AG08396 (cell line): ENCODE results near the gene TMEM217.
"Not testable (repeated sequence)": the region's sequence is repeated elsewhere in the genome, so short reads cannot be mapped to it uniquely, and the experiment has no call there.

Experiments
- DNase-seq: peaks from one replicate; pipeline ENCODE4 v3.0.0; 2012; ENCODE audit warnings: low spot score, mixed read lengths

TMEM217 gene

DNA sequence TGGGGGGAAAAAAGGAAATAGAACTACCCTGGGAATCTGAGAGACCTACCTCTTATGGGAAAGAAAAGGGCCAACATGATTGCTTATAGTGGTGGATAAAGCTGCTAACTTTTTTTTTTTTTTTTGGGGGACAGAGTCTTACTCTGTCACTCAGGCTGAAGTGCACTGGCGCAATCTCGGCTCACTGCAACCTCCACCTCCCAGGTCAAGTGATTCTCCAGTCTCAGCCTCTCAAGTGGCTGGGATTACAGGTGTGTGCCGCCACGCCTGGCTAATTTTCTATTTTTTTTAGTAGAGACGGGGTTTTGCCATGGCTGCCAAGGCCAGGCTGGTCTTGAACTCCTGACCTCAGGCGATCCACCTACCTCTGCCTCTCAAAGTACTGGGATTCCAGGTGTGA is 39.9 kb downstream of the TMEM217 start:
- no peak for DNase-seq

- no peak for DNase-seq
Measured at GRCh38 chr6:37212268-37212667, 45.7 kb downstream of the TMEM217 start.

DNA sequence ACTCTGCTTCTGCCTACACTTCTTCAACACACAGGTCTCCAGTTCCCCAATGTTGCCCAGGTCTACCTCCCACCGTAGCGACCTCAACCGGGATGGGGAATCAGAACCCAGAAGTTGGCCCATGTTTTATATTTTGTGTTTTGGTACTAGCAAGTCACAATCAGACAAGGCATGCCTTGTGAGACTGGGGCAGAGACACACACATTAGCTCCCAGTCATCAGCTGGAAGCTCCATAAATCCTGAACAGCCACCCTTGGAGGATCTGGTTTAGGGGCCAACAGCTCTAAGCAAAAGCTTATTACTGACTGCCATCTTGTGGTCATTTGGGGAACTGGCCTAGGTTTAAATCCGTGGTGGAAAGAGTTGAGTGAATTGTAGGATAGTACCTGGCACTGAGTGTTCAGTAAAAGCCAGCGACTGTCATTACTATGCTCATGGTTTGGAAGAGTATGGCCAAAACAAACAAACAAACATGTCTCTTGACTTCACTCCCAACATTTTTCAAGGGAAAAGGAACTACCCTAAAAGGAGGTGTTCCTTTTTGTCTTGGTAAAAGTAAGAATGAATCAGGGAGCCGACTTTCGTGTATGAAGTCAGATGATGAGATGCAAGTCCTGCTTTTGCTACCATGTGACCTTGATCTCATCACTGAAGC is 47.5 kb downstream of the TMEM217 start:
- DNase-seq, result peak; percentile 77

DNA sequence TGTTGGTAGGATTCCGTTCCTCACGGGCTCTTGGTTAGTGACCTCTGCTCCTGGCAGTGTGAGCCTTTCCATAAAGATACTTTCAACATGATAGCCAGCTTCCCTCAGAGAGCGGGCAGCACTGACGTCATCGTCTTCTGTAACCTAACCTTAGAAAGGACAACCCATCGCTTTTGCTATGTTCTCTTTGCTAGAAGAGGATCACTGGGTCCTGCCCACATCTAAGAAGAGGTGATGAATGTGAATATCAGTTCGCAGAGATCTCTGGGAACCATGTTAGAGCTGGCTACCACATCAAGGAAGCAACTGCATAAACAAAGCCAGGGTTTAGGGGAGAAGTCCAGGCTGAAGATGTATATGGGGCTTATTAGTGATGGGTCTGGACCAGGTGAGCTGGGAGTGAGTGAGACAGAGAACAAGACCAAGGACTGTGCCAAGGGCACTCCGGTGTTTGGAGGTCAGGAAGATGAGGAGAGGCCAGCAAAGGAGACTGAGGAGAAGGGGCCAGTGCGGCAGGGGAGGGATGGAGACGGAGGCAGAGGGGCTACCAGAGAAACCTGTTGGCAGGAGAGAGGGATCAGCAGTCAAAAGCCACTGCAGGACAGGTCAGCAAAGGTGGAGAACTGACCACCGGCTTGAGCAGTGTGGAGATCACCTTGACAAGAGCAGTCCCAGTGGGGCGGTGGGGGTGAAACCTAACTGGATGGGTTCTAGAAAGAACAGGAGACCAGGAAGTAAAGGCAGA is 48.3 kb downstream of the TMEM217 start:
- no peak for DNase-seq

GRCh38 chr6:37208793-37209192 is 49.2 kb downstream of the TMEM217 start:
- no peak for DNase-seq

GRCh38 chr6:37207903-37208456 is 50.0 kb downstream of the TMEM217 start:
- peak; percentile 65 for DNase-seq

GRCh38 chr6:37206622-37207021 is 51.3 kb downstream of the TMEM217 start:
- DNase-seq, result no peak

DNA sequence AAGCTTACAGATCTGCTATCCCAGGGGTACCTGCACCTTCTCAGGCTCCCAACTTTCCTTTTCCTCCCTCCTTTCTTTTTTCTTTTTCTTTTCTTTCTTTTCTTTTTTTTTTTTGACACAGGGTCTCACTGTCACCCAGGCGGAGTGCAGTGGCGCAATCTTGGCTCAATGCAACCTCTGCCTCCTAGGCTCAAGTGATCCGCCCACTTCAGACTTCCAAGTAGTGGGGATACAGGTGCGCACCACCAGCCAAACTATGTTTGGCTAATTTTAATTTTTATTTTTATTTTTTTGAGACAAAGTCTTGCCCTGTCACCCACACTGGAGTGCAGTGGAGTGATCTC is 52.0 kb downstream of the TMEM217 start:
- DNase-seq, result no peak

GRCh38 chr6:37205175-37205996 is 52.6 kb downstream of the TMEM217 start:
- no peak for DNase-seq

DNA sequence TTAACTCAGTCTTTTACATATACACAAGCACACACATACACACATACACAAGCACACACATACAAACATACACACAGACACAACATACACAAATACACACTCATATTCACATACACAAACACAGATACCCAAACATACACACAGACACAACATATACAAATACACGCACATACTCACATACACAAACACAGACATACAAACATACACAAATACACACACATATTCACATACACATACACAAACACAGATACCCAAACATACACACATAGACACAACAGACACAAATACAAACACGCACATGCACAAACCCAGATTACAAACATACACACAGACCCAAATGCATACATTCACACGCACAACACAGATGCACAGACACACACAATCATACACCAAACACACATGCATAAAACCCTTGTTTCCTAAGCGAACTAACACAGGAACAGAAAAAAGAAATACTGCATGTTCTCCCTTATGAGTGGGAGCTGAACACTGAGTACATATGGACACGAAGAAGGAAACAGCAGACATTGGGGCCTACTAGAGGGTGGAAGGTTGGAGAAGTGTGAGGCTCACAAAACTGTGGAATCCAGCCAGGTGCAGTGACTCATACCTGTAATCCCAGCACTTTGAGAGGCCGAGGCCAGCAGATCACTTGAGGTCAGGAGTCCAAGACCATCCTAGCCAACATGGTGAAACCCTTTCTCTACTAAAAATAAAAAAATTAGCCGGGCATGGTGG is 53.8 kb downstream of the TMEM217 start:
- no peak for DNase-seq

GRCh38 chr6:37202788-37203491 is 55.0 kb downstream of the TMEM217 start:
- DNase-seq, result no peak

GRCh38 chr6:37201726-37202125 is 56.2 kb downstream of the TMEM217 start:
- no peak for DNase-seq

- DNase-seq, result no peak
Measured at GRCh38 chr6:37200085-37200484, 57.9 kb downstream of the TMEM217 start.

GRCh38 chr6:37196451-37196850 is 61.5 kb downstream of the TMEM217 start:
- not testable (repeated sequence) for DNase-seq

DNA sequence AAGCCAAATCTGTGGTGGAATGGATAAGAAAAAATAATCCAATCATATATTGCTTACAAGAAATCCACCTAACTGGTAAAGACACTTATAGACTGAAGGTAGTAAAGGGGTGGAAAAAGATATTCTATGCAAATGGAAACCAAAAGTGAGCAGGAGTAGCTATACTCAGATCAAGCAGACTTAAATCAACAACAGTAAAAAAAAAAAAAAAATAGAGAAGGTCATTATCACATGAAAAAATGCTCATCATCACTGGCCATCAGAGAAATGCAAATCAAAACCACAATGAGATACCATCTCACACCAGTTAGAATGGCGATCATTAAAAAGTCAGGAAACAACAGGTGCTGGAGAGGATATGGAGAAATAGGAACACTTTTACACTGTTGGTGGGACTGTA is 63.1 kb downstream of the TMEM217 start:
- DNase-seq, result not testable (repeated sequence)

GRCh38 chr6:37192666-37193065 is 65.3 kb downstream of the TMEM217 start:
- DNase-seq, result no peak

GRCh38 chr6:37190159-37190535 is 67.8 kb downstream of the TMEM217 start:
- no peak for DNase-seq

- no peak for DNase-seq
Measured at GRCh38 chr6:37188962-37189510, 68.9 kb downstream of the TMEM217 start.

- no peak for DNase-seq
Measured at GRCh38 chr6:37187321-37188022, 70.5 kb downstream of the TMEM217 start.

DNA sequence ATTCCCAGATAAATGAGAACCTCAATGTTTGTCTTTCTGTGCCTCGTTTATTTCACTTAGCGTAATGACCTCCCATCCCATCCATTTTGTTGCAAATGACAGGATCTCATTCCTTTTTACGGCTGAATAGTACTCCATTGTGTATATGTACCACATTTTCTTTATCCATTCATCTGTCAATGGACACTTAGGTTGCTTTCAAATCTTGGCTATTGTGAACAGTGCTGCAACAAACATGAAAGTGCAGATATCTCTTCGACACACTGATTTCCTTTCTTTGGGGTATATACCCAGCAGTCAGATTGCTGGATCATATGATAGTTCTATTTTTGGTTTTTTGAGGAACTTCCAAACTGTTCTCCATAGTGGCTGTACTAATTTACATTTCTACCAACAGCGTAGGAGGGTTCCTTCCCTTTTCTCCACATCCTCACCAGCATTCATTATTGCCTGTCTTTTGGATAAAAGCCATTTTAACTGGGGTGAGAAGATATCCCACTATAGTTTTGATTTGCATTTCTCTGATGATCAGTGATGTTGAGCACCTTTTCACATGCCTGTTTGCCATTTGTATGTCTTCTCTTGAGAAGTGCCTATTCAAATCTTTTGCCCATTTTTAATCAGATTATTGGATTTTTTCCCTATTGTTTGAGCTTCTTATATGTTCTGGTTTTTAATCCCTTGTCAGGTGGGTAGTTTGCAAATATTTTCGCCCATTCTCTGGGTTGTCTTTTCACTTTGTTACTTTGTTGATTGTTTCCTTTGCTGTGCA is 71.8 kb downstream of the TMEM217 start:
- DNase-seq, result not testable (repeated sequence)
